GF-D8 (cell line): Measurements from ENCODE around the gene DLK2.
"Not testable (repeated sequence)": the region's sequence is repeated elsewhere in the genome, so short reads cannot be mapped to it uniquely, and the experiment has no call there.

Source experiments
- DNase-seq: peaks from one replicate; lab custom pipeline; 2025; lab: John Stamatoyannopoulos, UW

The DLK2 gene

DNA sequence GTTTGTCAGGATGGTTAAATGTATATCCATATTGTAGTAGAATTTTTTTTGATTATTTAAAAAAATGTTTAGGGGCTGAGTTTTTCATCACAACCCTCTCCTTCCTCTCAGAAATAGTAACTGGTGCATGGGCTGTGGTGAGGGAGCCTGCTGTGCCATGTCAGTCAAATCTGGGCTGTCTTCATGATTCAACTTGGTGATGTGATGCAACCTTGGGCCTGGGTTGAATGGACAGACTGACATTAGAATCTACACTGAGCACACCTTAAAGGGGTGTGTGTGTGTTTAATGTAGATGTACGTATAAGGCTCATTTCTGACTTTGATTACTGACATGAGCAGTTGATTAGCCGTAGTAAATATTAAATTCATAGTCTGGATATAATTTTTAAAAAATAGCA is 25.7 kb upstream of the DLK2 start:
- no peak for DNase-seq

- DNase-seq, result no peak
These were observed 22.6 kb upstream of the DLK2 start for GRCh38 chr6:43478008-43478372.

DNA sequence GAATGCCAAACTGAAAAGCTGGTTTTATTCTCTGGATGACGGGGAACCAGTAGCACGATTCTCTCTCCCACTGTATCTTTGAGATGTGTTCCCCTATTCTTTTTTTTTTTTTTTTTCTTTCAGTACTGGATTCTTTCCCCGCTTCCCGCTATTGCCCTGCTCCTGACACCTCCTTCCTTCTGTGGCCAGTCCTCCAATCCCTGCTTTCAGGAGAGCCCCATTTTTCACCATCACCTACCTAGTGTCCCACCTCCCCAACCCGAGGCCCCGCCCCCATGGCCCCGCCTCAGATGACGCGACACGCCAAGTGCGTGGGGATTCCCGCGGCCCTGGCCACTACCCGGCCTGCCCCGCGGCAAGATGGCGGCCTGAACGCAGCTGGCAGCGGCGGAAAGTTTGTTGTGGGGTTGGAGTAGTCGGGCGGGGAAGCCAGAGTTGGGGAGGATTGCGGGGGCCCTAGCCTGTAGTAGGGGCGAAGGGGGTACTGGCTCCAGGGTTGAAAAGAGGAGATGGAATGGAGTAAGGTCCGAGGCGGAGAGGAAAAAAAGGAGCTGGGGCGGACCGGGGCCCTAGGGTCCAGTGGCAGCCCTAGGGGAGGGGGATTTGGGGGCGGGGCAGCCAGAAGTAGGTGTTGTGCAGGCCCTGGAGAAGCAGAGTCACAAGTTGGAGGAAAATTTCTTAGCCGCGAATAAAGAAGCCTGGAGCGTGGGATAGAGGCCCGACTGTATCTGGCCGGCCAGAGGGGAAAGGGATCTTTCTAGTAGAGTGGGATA is 22.1 kb upstream of the DLK2 start, which contains the start of gene TJAP1:
Gene TJAP1, plus strand, starts transcription at position 336 of the 773 bp plus-strand sequence. CDS start 21,432 bp downstream, outside the sequence.
- peak; percentile 25 for DNase-seq

GRCh38 chr6:43476746-43477145 is 21.4 kb upstream of the DLK2 start:
- no peak for DNase-seq

- DNase-seq, result no peak
These were observed 20.2 kb upstream of the DLK2 start for GRCh38 chr6:43475516-43475915.

GRCh38 chr6:43472515-43472914 is 17.2 kb upstream of the DLK2 start:
- no peak for DNase-seq

DNA sequence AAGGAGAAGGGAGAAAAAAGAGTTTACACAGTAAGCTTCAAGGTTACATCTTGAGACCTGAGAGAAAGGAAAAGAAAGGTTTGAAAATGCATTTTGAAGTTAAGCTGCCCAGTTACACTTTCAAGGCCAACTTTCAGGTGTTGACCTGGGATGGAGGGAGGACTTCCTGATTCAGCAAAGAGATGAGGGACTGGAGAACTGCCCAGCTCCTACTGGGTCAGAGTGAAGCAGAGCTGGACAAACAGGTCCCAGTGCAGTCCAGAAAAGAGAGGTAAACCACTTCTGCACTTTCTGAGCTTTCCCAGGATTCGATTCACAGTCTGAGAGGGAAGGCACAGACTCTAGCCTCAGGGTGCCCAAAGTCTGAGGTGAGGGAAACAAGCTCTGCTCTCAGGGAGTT is 16.1 kb upstream of the DLK2 start:
- no peak for DNase-seq

DNA sequence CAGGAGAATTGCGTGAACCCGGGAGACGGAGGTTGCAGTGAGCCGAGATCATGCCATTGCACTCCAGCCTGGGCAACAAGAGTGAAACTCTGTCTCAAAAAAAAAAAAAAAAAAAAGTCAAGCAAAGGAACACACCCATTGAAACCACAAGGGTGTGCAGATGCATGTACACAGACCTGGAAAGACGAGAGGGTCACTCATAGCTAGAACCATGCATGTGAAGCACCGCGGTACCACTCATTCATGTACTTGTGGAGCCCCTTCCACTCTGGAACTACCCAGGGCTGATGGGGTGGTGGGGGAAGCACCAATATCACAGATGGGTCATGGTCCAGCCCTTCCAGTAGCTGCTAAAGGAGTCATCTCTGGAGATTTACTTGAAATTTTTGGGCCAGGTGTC is 14.6 kb upstream of the DLK2 start:
- no peak for DNase-seq

DNA sequence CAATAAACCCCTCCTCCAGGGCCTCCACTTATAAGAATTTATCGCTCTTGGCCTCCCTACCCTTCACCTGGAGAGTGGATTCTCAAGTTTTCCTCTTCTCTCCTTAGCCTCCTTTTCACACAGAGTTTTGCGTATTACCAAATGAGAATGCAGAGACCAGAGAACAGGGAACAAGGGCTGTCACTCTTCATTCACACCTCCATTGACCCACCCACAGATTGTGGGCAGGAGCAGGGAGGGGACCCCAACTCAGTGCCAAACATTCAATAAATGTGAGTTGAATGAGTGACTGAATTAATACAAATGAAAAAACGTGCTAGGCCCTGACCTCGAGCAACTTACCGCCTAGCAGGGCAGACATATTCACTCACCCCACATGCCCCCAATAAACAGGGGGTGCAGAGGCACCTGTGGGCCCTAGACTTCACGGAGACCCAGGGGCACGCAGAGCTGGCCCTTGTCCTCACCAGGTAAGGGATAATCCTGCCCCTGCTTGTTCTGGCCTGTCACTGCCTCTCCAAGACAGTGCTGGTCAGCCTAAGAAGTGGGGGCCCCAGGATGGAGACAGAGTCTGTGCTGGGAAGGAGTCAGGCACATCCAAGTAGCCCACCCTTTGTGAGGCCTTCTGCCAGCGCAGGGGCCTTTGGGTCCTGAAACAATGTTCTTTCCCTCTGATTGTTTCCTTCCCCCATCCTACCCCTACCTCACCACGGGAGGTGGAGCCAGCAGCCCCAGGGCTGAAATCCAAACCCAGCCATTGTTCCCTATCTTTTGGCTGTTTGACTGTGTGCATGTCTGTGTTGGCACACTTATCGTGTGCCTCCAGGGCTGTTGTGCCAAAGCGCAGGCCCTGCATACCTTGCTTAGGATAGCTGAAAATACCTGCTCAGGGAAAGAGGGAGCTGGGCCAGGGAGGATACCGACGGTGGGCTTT is 13.7 kb upstream of the DLK2 start:
- no peak for DNase-seq

DNA sequence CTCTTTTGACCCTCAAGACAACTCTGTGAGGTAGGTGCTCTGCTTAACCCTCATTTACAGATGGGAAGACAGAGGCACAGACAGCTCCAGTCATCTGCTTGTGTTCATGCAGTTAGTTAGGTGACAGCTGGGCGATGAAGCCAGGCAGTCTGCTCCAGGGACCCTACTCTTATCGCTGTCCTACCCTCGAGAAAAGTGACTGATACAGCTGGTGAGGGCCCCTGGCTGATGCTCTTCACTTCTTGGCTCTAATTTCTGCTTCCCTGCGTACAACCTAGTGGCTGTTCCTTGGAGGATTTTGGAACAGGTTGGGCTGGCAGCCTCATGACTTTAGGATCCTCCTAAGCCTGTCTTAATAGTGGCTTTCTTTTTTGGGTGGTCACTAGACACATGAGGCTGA is 12.9 kb upstream of the DLK2 start:
- DNase-seq, result no peak

GRCh38 chr6:43467752-43468151 is 12.4 kb upstream of the DLK2 start:
- DNase-seq, result no peak

DNA sequence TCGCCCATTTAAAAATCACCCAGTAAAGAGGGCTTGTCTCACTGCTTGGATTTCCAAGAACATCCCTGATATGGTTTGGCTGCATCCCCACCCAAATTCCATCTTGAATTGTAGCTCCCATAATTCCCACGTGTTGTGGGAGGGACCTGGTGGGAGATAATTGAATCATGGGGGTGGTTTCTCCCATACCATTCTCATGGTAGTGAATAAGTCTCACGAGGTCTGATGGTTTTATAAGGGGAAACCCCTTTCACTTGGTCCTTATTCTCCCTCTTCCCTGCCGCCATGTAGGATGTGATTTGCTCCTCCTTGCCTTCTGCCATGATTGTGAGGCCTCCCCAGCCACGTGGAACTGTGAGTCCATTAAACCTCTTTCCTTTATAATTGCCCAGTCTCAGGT is 11.9 kb upstream of the DLK2 start:
- DNase-seq, result not testable (repeated sequence)

DNA sequence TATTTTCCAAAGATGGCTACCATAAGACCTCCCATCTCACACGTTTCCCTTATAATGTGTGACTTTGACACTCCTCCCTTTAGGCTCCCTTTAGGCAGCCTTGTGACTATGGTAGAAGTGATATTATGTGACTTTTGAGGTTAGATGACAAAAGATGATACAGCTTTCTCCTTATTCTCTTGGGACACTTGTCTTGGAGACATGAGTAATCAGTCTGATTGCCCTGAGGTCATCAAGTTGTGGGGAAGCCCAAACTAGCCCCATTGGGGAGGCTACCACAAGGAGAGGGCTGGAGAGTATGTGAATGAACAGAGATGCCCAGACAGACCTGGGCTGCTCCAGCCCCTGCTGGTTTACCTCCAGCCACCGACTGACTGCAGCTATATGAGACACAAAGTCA is 10.6 kb upstream of the DLK2 start:
- DNase-seq, result no peak

DNA sequence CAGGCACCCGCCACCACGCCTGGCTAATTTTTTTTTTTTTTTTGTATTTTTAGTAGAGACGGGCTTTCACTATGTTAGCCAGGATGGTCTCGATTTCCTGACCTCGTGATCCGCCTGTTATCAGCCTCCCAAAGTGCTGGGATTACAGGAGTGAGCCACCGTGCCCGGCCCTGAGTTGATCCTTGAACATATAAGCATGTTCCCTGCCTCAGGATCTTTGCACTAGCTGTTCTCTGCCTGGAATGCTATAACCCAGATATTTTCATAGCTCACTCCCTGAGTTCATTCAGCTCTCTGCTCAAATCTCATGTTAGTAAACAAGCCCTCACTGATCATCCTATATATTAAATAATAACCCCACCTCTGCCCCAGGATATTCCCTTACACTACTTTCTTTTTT is 9.0 kb upstream of the DLK2 start:
- DNase-seq, result no peak

DNA sequence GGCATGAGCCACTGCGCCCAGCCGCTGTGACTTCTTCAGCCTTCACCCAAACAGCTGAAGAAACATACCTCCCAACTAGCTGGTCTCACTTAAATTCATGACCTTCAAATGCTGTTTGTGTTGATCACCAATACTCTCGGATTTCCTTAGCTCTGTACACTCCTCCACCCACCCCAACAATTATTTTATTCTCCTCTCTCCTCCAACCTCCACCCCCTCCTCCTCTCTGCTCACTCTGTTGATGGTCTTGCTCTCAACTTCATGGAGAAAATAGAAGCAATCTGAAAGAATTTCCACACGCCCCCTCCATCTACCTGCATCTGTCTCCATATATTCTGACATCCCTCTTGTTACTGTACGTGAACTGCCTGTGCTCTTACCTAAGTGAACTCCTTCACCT is 6.6 kb upstream of the DLK2 start:
- DNase-seq, result no peak

GRCh38 chr6:43460032-43460431 is 4.7 kb upstream of the DLK2 start:
- no peak for DNase-seq

- DNase-seq, result no peak
These were observed 4.2 kb upstream of the DLK2 start for GRCh38 chr6:43459535-43459934.

- not testable (repeated sequence) for DNase-seq
These were observed 2.8 kb upstream of the DLK2 start for GRCh38 chr6:43458154-43458553.

DNA sequence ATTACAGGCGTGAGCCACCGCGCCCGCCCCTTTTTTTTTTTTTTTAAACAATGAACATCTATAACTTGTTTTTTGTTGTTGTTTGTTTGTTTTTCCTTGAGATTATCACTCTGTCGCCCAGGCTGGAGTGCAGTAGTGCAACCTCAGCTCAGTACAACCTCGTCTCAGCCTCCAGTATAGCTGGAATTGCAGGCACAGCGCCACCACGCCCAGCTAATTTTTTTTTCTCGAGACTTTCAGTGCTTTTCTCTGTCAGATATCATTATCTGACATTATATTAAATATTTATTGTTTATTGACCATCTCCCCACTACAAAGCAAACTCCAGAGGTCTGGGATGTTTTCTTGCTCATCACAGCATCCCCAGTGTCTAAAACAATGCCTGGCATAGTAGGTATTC is 2.3 kb upstream of the DLK2 start:
- DNase-seq, result no peak

GRCh38 chr6:43454696-43455530 is 435 bp downstream of the DLK2 start:
- no peak for DNase-seq

DNA sequence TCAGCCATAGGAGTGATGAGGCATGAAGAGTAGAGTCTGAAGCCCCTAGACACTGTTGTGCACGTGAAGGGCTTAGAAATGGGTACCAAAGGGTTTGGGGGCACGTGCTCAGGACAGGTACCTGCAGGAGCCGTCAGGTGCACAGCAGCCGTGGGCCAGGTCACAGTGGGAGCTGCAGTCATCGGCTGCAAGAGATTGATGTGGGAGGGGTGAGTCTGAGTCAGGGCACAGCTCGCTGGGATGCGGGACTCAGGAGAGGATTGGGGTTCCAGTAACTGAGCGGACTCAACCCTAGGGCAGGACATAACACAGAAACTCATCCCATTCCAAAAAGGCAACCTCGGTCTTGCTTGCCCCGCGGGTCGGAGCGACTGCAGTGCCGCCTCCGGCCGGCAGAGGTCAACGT is 1.1 kb downstream of the DLK2 start:
- no peak for DNase-seq

DNA sequence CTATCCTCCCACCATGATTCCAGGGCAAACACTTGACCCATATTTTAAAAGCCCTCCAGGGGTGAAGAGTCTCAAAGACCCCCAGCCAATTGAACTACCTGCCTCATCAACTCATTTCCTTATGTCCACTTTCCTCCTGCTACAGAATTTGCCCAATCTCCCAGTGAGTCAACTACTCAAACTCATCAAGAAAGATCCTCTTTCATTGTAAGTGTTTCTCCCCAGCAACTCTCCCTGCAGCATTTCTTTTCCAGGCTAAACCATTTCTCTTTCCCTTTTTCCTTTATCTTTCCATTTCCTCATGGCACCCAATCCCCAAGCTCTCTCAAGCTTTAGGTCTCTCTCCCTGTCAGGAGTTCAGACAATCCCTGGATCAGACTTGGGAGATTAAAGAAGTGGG is 1.5 kb downstream of the DLK2 start:
- no peak for DNase-seq
